DOHH2 (cell line): Measurements from ENCODE around the gene WWOX.
A peak's percentile ranks its signal among the peaks of the same experiment; 100 is the strongest.

Experiments
- H3F3A ChIP-seq: fragments of 200-600 bp; sonication (generic), shearing (Covaris generic); 2 replicates; pipeline ENCODE4 v1.6.0; 2016; ENCODE audit warnings: antibody characterized with exemption, mild to moderate bottlenecking; ENCODE audit not compliant: control insufficient read depth, insufficient read depth
- H3K27ac ChIP-seq: fragments of 200-600 bp; sonication (generic); 2 replicates; pipeline ENCODE4 v1.5.1; 2014; ENCODE audit warnings: low read depth, mild to moderate bottlenecking, low read length, moderate library complexity
- H3K27me3 ChIP-seq: fragments of 200-600 bp; sonication (generic); 2 replicates; pipeline ENCODE4 v1.6.1; 2014; ENCODE audit warnings: mild to moderate bottlenecking, low read length, mixed read lengths; ENCODE audit not compliant: control insufficient read depth
- H3K36me3 ChIP-seq: fragments of 200-600 bp; sonication (generic); 2 replicates; pipeline ENCODE4 v1.6.1; 2014; ENCODE audit warnings: mild to moderate bottlenecking, low read length, moderate library complexity, mixed read lengths; ENCODE audit not compliant: control insufficient read depth
- H3K4me1 ChIP-seq: fragments of 200-600 bp; sonication (generic); 2 replicates; pipeline ENCODE4 v1.6.1; 2014; ENCODE audit warnings: mild to moderate bottlenecking, low read length, mixed read lengths; ENCODE audit not compliant: control insufficient read depth
- H3K4me2 ChIP-seq: fragments of 200-600 bp; sonication (generic); 2 replicates; pipeline ENCODE4 v1.6.0; 2014; ENCODE audit warnings: mild to moderate bottlenecking, low read length, moderate library complexity
- H3K4me3 ChIP-seq: fragments of 200-600 bp; sonication (generic); 2 replicates; pipeline ENCODE4 v1.5.1; 2014; ENCODE audit warnings: mild to moderate bottlenecking, low read length, mixed read lengths
- H3K79me2 ChIP-seq: fragments of 200-600 bp; sonication (generic); 2 replicates; pipeline ENCODE4 v1.6.1; 2014; ENCODE audit warnings: mild to moderate bottlenecking, low read length, mixed read lengths; ENCODE audit not compliant: control insufficient read depth
- H3K9me2 ChIP-seq: fragments of 200-600 bp; sonication (generic); replicated peaks from 2 replicates; pipeline ENCODE4 v1.6.1; 2014; ENCODE audit warnings: mild to moderate bottlenecking, low read length, mixed read lengths; ENCODE audit not compliant: control insufficient read depth
- H3K9me3 ChIP-seq: fragments of 200-600 bp; sonication (generic); 2 replicates; pipeline ENCODE4 v1.6.1; 2014; ENCODE audit warnings: antibody characterized with exemption, low read length, mixed read lengths; ENCODE audit not compliant: control insufficient read depth, insufficient read depth
- H4K20me1 ChIP-seq: fragments of 200-600 bp; sonication (generic); 2 replicates; pipeline ENCODE4 v1.6.0; 2014; ENCODE audit warnings: low read depth, mild to moderate bottlenecking, antibody characterized with exemption, low read length, moderate library complexity; ENCODE audit not compliant: control insufficient read depth, insufficient read depth
- EZH2phosphoT487 ChIP-seq: fragments of 200-600 bp; sonication (generic); IDR thresholded peaks from 2 replicates; pipeline ENCODE4 v1.6.1; 2017; ENCODE audit warnings: borderline replicate concordance, mild to moderate bottlenecking, antibody characterized with exemption, low read length, moderate library complexity, mixed read lengths
- TF ChIP-seq, protein P1 (sequence below): fragments of 200-600 bp; sonication (generic); IDR thresholded peaks from one replicate; pipeline ENCODE4 v1.5.1; 2014; ENCODE audit warnings: antibody characterized with exemption, mild to moderate bottlenecking, low read depth, low read length; ENCODE audit not compliant: poor library complexity, severe bottlenecking

The WWOX gene

DNA sequence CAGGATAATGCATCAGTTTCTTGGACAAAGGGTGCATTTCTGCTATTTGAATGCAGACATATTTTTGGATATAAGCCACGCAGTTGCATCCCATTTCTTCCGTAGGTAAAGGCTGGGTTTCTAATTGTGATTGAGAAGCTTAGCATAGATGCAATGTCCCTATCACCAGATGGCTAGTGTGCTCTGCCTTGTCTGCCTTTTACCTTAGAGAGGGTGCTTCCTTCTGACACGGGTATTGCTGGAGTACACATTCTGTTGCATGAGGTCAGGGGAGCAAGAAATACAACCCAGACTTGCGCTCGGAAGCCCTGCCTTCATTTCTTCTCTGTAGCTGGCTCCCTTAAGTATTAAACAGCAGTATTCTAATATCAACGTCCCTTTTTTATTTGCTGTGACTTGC, 337.4 kb downstream of the WWOX start:
- H3K4me3 ChIP-seq, result no peak overlapping the region
- H3K4me2 ChIP-seq, result no peak overlapping the region
- no peaks in the 10 kb centered on the region for H3K4me1 ChIP-seq
- no peaks in the 10 kb centered on the region for H3F3A ChIP-seq
- no peaks in the 10 kb centered on the region for H3K9me2 ChIP-seq
- H4K20me1 ChIP-seq, result no peaks in the 10 kb centered on the region
- TF ChIP-seq, protein P1, sequence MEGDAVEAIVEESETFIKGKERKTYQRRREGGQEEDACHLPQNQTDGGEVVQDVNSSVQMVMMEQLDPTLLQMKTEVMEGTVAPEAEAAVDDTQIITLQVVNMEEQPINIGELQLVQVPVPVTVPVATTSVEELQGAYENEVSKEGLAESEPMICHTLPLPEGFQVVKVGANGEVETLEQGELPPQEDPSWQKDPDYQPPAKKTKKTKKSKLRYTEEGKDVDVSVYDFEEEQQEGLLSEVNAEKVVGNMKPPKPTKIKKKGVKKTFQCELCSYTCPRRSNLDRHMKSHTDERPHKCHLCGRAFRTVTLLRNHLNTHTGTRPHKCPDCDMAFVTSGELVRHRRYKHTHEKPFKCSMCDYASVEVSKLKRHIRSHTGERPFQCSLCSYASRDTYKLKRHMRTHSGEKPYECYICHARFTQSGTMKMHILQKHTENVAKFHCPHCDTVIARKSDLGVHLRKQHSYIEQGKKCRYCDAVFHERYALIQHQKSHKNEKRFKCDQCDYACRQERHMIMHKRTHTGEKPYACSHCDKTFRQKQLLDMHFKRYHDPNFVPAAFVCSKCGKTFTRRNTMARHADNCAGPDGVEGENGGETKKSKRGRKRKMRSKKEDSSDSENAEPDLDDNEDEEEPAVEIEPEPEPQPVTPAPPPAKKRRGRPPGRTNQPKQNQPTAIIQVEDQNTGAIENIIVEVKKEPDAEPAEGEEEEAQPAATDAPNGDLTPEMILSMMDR, result no peak
- TF ChIP-seq EZH2phosphoT487, result no peak
- H3K9me3 ChIP-seq, result no peaks in the 10 kb centered on the region
- H3K27ac ChIP-seq, result no peak overlapping the region
- H3K79me2 ChIP-seq, result no peaks in the 10 kb centered on the region
- H3K27me3 ChIP-seq, result no peaks in the 10 kb centered on the region
- H3K36me3 ChIP-seq, result no peaks in the 10 kb centered on the region; the same call in 1 of the 2 replicates

DNA sequence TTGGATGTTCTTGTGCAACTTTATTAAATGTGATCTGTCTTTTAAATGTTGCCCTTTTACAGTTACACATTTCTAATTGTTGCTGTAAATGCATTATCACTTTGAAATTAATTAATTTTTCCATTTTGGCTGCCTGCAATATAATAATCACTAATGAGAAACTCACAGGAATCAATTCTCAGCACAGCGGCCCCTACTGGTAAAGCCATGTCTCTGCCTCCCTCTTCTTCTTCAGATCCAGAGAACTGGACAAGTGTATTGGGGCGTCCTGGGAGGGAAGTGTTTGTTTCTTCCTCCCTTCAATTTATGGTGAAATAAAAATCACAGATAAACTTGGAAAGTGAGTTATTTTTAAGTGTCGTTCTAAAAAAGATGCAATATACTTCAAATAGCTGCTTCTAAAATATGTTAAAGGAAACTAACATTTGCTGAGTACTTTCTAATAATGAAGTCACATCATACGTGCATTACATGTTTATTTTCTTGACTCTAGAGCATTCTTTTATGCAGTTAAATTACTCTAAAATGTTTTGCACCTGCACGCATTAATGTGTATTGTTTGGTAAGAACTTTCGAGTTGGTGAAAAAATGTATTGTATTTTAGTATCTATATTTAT, 338.0 kb downstream of the WWOX start:
- H3K9me2 ChIP-seq, result no peaks in the 10 kb centered on the region
- no peaks in the 10 kb centered on the region for H4K20me1 ChIP-seq
- H3K36me3 ChIP-seq, result no peaks in the 10 kb centered on the region; the same call in 1 of the 2 replicates
- no peaks in the 10 kb centered on the region for H3K79me2 ChIP-seq
- H3K9me3 ChIP-seq, result no peaks in the 10 kb centered on the region
- H3K4me3 ChIP-seq, result no peak overlapping the region
- H3K4me2 ChIP-seq, result no peak overlapping the region
- H3K27ac ChIP-seq, result no peak overlapping the region
- no peaks in the 10 kb centered on the region for H3K4me1 ChIP-seq
- no peaks in the 10 kb centered on the region for H3K27me3 ChIP-seq
- TF ChIP-seq EZH2phosphoT487, result no peak
- TF ChIP-seq, protein P1, result peak; percentile 94
- H3F3A ChIP-seq, result no peaks in the 10 kb centered on the region

- no peaks in the 10 kb centered on the region for H3K9me2 ChIP-seq
- H3K9me3 ChIP-seq, result no peaks in the 10 kb centered on the region
- no peaks in the 10 kb centered on the region for H3K79me2 ChIP-seq
- no peaks in the 10 kb centered on the region for H3K36me3 ChIP-seq
- no peak overlapping the region for H3K4me2 ChIP-seq
- H3K4me1 ChIP-seq, result no peaks in the 10 kb centered on the region
- no peaks in the 10 kb centered on the region for H4K20me1 ChIP-seq
- H3F3A ChIP-seq, result no peaks in the 10 kb centered on the region
- H3K27me3 ChIP-seq, result no peaks in the 10 kb centered on the region
- no peak overlapping the region for H3K4me3 ChIP-seq
- no peak overlapping the region for H3K27ac ChIP-seq
- TF ChIP-seq EZH2phosphoT487, result no peak
- TF ChIP-seq, protein P1, result no peak
Measured at GRCh38 chr16:78438219-78438618, 338.8 kb downstream of the WWOX start.
